HS-5 (cell line): ENCODE measurements around the gene RAB3D.
A peak's percentile ranks its signal among the peaks of the same experiment; 100 is the strongest.

ENCODE experiments used
- DNase-seq: peaks from one replicate; pipeline ENCODE4 v3.0.0-alpha.2; 2012; ENCODE audit warnings: low read depth

RAB3D gene

DNA sequence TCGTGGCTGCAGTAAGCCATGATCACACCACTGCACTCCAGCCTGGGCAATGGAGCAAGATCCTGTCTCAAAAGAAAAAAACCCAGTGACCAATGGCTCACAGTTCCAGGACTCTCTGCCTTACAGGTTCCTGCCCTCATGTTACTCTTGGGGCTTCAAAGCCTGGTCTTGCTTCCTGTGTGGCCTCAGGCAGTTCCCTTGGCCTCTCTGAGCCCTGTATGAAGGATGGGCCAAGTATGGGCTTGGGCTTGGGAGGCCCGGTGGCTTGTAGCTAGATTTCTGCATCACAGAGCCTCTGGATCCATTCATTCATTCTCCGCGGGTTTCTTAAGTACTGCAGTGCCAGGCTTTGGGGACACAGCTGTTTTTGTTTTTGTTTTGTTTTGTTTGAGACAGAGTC lies 44.3 kb downstream of the RAB3D start:
- DNase-seq, result no peak

DNA sequence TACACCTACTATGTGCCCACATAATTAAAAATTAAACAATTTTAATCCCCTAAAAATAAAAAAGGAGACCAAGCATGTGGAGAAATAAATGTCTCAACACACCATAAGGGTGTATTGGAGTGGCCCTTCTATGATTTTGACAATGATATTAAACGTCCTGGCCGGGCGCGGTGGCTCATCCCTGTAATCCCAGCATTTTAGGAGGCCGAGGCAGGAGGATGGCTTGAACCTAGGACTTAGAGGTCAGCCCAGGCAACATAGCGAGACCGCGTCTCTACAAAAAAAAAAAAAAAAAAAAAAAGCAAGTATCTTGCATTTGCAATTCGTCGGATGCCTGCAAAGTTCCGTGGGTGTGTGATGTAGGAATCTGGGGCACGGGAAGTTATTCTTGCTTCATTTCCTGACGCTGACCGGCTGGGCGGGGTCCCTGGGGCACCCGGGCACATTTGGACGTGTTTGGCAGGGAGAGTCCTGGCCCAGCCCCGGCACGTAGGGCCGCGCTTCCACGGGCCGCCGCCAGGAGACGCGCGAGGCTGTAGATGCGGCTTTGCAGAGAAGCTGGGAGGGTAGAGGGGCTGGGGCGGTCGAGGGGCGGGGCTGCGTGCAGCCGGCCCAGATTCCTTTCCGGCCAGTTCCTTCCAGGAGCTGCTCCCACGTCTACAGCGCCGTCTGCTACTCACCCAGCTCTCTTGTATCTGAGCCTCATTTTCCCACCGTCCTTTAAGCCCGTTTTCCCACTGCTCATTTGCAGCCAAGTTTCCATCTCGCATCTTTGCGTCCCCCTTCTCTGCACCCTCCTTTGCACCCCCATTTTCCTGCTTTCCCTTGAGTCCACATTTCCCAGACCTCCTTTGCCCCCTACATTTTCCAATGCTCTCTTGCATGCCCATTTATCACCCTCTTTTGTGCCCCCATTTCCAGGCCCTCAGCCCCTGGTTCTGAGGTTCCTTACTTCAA lies 45.7 kb downstream of the RAB3D start:
- DNase-seq, result peak; percentile 92

DNA sequence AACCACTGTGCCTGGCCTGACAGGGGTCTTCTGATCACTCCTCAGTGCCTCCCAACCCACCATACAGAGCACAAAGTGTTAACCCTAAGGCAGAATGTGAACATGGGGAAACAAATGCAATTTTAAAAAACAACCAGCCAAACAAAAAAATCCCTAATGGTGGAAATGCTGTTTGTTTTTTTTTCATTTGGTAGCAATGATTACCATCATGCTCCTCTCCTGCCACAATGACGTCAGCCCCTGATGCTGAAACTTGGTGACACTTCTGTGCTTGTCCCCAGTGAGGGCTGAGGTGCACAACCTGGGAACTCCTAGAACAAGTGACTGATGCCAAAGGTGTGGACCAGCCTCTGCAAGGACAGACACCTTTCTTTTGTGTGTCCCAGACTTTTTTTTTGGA lies 47.5 kb downstream of the RAB3D start:
- DNase-seq, result no peak

DNA sequence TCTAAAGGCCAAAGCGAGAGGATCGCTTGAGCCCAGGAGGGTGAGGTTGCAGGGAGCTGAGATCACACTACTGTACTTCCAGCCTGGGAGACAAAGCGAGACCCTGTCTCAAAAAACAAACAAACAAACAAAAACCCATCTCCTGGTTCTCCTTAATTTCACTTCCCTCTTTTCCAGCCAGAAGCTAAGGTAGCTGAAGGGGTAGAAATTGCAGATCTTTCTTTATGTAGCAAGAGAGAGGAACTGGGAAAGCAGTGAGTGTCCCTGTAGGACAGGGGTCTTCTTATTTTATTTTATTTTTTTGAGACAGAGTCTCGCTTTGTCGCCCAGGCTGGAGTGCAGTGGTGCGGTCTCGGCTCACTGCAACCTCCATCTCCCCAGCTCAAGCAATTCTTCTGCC lies 48.0 kb downstream of the RAB3D start:
- DNase-seq, result no peak

DNA sequence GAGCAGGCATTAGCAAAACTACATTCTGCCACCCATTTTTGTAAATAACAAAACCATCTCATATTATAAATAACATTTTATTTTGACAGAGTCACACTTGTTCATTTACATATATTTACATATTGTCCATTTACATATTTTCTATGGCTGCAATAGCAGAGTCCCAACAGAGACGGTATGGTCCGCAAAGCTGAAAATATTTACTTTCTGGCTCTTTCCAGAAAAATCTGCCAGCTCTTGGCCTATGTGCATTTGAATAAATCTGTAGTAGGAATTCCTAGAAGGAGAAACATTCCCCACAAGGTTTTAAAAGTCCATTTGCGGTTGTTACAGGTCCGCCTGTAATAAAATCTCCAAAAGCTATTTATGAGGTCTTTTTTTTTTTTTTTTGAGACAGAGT lies 49.2 kb downstream of the RAB3D start:
- DNase-seq, result no peak

DNA sequence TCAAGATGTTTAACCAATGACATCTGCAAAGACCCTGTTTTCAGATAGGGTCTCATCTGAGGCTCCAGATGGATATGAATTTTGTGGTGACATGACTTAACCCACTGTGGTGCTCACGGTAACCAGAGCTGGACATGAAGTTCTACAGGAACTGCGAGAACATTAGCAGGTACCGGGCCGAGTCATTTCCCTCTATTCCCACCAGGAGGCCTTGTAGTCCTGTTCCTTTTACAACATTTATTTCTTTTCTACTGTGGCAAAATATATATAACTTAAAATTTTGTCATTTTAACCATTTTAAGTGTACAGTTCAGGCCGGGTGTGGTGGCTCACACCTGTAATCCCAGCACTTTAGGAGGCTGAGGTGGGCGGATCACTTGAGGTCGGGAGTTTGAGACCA lies 51.1 kb downstream of the RAB3D start:
- DNase-seq, result no peak

DNA sequence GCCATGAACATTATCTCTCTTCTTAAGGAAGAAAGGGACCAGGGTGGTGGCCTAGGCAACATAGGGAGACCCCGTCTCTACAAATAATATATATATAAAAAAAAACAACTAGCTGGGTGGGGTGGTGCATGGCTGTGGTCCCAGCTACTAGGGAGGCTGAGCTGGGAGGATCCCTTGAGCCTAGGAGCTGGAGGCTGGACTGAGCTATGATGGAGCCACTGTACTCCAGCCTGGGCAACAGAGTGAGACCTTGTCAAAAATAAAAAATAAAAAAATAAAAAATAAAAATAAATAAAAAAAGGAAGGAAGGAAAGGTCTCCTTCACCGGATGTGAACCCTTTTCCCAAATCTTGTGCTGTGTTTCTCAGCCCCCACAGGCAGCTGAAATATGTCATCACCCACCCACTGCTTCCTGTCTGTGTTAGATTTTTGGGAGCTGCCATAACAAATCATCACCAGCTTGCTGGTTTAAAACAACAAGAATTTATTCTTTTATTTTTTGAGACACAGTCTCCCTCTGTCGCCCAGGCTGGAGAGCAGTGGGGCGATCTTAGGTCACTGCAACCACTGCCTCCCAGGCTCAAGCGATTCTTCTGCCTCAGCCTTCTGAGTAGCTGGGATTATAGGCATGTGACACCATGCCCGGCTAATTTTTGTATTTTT lies 53.0 kb downstream of the RAB3D start:
- DNase-seq, result no peak

DNA sequence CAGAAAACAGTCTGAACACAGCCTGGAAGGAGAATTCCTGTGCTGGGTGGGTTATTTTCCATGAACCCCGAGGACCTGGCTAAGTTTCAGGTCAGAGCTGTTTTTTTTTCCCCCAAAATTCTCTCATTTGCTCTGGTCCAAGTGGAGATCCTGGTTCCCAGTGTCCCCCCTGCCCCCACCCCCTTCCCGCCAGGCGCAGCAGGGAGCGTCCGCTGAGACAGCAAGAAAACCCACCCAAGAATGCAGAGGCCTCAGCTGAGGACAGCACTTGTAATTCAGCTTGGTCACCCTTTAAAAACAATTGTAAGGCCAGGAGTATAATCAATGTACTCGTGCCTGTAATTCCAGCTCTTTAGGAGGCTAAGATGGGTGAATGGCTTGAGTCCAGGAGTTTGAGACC lies 54.9 kb downstream of the RAB3D start:
- DNase-seq, result no peak

DNA sequence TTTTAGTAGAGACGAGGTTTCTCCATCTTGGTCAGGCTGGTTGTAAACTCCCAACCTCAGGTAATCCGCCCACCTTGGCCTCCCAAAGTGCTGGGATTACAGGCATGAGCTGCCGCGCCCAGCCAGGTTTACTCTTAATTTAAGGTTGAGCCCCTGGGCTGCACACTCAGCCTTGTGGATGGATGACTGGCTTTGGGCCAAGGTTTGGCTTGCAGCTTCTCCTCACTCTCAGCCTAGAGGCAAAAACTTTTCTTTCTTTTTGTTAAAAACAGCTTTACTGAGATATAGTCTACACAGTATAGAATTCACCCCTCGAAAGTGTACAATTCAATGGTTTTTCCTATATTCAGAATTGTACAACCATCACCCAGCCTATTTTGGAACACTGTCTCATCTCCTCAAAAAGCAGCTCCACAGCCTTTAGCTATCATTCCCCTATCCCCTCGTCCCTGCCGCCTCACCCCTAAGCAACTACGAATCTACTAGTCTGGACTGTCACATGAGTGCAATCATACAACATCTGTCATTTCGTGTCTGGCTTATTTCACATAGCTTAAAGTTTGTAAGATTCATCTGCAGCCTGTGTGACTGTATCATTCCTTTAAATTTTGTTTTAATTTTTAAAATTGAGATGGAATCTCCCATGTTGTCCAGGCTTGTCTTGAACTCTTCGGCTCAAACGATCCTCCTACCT lies 58.0 kb downstream of the RAB3D start:
- no peak for DNase-seq

DNA sequence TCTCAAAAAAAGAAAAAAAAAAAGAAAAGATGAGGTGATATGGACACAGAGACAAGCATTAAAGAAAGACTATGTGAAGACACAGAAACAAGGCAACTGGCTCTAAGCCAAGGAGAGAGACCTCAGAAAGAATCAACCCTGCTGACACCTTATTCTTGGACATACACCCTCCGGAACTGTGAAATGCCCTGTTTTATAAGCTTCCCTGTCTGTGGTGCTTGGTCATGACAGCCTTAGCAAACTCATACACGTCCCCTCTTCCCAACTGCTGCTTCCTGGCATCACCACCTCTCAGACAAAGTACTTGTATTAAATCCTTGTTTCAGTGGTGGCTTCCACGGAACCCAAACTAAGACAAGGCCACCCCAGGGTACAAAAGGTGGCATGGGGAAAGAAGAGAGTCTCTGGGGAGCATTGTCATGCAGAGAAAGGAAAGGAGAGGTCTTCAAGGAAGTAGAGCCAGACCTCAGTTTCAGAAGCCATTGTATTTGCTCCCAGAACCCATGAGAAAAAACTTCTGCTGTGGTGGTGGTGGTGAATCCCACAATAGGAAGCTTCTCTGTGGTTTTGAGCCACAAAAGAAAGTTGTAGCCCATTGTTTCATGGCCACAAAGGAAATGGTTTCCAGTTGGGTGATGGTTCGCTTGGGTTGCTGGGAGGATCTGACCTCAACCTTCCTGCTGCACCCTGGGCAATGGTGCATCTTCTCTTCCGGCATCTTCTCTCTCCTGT lies 59.8 kb downstream of the RAB3D start:
- DNase-seq, result no peak

DNA sequence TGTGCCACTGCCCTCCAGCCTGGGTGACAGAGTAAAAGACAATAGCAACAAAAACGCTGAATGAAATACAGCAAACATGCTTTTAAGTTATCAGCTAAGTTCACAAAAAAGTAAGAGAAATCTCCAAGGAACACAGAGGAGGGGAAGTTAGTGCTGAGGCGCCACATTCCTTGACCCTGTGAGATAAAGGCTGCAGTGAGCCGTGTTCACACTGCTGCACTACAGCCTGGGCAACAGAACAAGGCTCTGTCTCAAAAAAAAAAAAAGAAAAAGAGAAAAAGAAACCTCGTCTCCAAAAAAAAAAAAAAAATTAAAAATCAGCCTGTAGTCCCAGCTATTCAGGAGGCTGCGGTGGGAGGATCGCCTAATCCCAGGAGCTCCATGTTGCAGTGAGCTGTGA lies 60.8 kb downstream of the RAB3D start:
- DNase-seq, result no peak

DNA sequence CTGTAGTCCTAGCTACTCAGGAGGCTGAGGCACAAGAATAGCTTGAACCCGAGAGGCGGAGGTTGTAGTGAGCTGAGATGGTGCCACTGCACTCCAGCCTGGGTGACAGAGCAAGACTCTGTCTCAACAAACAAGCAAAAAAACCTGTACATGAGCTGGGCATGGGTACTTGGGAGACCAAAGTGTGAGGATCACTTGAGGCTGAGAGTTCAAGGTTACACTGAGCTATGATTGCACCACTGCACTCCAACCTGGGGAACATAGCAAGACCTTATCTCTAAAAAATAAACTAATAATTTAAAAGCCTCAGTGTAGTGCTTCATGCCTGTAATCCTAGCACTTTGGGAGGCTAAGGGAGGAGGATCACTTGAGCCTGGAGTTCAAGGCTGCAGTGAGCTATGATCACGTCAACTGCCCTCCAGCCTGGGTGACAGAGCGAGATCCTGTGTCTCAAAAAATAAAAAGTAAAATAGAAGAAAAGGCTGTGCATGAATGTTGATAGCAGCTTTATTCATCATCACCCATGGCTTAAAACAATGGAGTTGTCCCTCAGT lies 64.8 kb downstream of the RAB3D start:
- no peak for DNase-seq

DNA sequence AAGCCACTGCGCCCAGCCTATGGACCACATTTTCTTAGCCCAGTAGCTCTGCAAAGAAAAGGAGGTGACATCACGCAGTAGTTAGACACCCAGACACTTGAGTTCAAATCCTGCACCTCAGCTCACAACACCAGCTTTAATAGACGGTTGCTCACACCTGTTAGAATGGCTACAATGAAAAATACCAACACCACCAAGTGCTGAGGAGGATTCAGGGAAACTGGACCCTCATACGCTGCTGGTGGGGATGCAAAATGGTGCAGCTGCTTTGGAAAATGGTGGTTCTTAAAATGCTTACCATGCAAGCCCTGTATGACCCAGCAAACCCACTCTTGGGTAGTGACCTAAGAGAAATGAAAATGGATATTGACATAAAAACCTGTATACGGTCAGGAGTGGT lies 65.5 kb downstream of the RAB3D start:
- DNase-seq, result no peak

DNA sequence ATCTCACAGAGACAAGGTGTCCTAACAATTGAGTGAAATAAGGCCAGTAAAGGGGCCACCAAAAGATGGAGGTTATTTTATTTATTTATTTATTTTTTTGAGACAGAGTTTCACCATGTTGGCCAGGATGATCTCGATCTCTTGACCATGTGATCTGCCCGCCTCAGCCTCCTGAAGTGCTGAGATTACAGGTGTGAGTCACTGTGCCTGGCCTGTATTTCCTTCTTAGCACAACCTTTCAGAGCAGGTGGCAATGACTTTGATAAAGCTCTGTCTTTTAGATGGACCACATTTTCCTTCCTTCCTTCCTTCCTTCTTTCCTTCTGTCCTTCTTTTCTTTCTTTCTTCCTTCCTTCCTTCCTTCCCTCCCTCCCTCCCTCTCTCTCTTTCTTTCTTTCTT lies 66.2 kb downstream of the RAB3D start:
- no peak for DNase-seq
